Caco-2 (cell line): Measurements from ENCODE around the gene KLC1. TPM values are rescaled to one million over a fixed set of nuclear protein-coding genes. Genes with fewer than 3 reads are reported as not detected.

Experiments used
- BruUV-seq: library from RNA; stranded (reverse); fragments of 400-500 nt; replicated peaks from 2 replicates; lab custom pipeline; 2021; lab: Mats Ljungman, UMichigan
- CTCF ChIA-PET: fragments of 300-600 bp; sonication (Branson Sonifier 250); formaldehyde crosslinking; loops from one replicate; lab custom pipeline; 2022; ENCODE audit warnings: antibody characterized with exemption; lab: Charles Lee
- POLR2A ChIA-PET: fragments of 300-600 bp; sonication (Branson Sonifier 250); formaldehyde crosslinking; loops from one replicate; lab custom pipeline; 2022; ENCODE audit warnings: antibody characterized with exemption; lab: Charles Lee
- DNase-seq, 2 experiments: peaks; one replicate each; pipeline versions ENCODE4 v3.0.0 to v3.0.0-alpha.2; 2020 to 2022
- H3K27me3 ChIP-seq: replicated peaks from 2 replicates; pipeline ENCODE4 v1.6.0; 2011; ENCODE audit warnings: low read length; ENCODE audit not compliant: control insufficient read depth, insufficient read depth
- H3K36me3 ChIP-seq: 2 replicates; pipeline ENCODE4 v1.5.1; 2011; ENCODE audit warnings: low read length; ENCODE audit not compliant: control insufficient read depth, insufficient read depth
- H3K4me1 ChIP-seq: fragments of 250-450 bp; sonication (Bioruptor Pico); 2 replicates; pipeline ENCODE4 v1.5.1; 2020; ENCODE audit warnings: mild to moderate bottlenecking
- H3K4me3 ChIP-seq: 2 replicates; pipeline ENCODE4 v1.5.1; 2011; ENCODE audit warnings: low read depth, mild to moderate bottlenecking, control low read depth, low read length
- H3K9me3 ChIP-seq: fragments of 250-450 bp; sonication (Bioruptor Pico); 2 replicates; pipeline ENCODE4 v1.5.1; 2020; ENCODE audit warnings: mild to moderate bottlenecking, moderate library complexity
- H3K27ac Mint-ChIP-seq: one replicate; pipeline ENCODE4 v1.8.0; 2022; ENCODE audit warnings: mixed read lengths; ENCODE audit not compliant: unreplicated experiment
- H3K27me3 Mint-ChIP-seq: one replicate; pipeline ENCODE4 v1.8.0; 2022; ENCODE audit warnings: mixed read lengths; ENCODE audit not compliant: insufficient read depth, unreplicated experiment
- H3K36me3 Mint-ChIP-seq: one replicate; pipeline ENCODE4 v1.8.0; 2022; ENCODE audit warnings: mild to moderate bottlenecking, mixed read lengths; ENCODE audit not compliant: insufficient read depth, unreplicated experiment
- H3K4me1 Mint-ChIP-seq: one replicate; pipeline ENCODE4 v1.8.0; 2022; ENCODE audit warnings: low read depth, mixed read lengths; ENCODE audit not compliant: unreplicated experiment
- H3K4me3 Mint-ChIP-seq: one replicate; pipeline ENCODE4 v1.8.0; 2022; ENCODE audit warnings: mild to moderate bottlenecking, moderate library complexity, mixed read lengths; ENCODE audit not compliant: unreplicated experiment
- H3K9me3 Mint-ChIP-seq: one replicate; pipeline ENCODE4 v1.8.0; 2022; ENCODE audit warnings: mixed read lengths; ENCODE audit not compliant: unreplicated experiment
- intact Hi-C: fragments of 100-400 bp; cut with micrococcal nuclease; formaldehyde crosslinking; loops from one replicate; pipeline ENCODE4 v1.10.0; 2022; ENCODE audit not compliant: unreplicated experiment
- total RNA-seq: library from RNA; stranded (reverse); gene quantifications from 2 replicates; pipeline ENCODE4 v1.2.3, GENCODE V29; 2022
- TF ChIP-seq, protein P1 (sequence below), 2 experiments: fragments of 200-600 bp in 1 of 2; IDR thresholded peaks; 1 replicate in 1 of 2; 2 replicates in 1 of 2; pipeline versions ENCODE4 v1.5.1 to v1.8.0; 2011 to 2022; ENCODE audit warnings: antibody characterized with exemption in 1 of 2, control low read depth in 1 of 2, inconsistent platforms in 1 of 2, low read depth in 1 of 2, low read length in 1 of 2, mild to moderate bottlenecking in 1 of 2, moderate library complexity in 1 of 2; ENCODE audit not compliant: insufficient read depth in 1 of 2, severe bottlenecking in 1 of 2, unreplicated experiment in 1 of 2

Gene KLC1
- total RNA-seq, 1 experiment from 2014 or later, result 110 TPM

DNA sequence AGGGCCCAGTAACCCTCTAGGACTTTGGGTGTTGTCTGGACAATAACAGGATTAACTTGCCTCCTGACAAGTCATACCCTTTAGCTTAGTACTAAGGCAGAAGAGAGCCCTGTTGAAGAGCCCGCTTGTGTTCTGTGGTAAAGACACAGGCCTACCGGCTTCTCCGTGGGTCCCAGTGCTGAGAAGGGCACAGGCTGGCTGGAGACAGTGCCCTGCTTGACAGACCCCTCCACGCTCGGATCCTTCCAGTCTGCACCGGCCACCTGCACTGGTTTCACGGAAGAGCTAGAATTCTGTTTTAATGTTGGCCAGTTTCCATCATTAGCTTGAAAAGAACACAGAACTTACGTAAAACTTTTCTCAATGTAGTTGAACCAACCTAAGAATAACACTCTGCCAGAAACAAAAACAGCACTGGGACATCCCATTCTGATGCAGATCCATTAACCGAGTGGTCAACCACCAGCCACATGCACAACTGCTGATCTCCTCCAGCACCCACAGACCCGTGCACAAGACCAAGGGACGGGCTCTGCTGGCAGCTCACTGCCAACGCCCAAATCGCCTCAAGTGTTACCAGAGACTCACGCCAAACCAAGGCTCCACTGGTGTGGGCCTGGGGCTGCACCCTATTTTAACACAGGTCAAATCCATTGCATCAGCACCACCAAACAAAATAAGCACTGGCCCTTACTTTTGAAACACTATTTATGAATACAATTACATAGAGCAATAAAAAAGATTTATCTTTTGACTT is 113.7 kb downstream of the KLC1 start:
- no peak for DNase-seq
- Histone ChIP-seq H3K4me3 (no peak overlapping the region), H3K27me3 (no peaks in the 10 kb centered on the region), H3K36me3 (peaks cover 2% of the 10 kb centered on the region; the same call in 1 of the 2 replicates), H3K4me1 (no peaks in the 10 kb centered on the region), H3K9me3 (no peaks in the 10 kb centered on the region)
- POLR2A ChIA-PET, result no interaction called here
- no TSS peak for BruUV-seq
- H3K9me3 Mint-ChIP-seq, result no peaks in the 10 kb centered on the region
- H3K27me3 Mint-ChIP-seq, result no peaks in the 10 kb centered on the region
- TF ChIP-seq, protein P1, sequence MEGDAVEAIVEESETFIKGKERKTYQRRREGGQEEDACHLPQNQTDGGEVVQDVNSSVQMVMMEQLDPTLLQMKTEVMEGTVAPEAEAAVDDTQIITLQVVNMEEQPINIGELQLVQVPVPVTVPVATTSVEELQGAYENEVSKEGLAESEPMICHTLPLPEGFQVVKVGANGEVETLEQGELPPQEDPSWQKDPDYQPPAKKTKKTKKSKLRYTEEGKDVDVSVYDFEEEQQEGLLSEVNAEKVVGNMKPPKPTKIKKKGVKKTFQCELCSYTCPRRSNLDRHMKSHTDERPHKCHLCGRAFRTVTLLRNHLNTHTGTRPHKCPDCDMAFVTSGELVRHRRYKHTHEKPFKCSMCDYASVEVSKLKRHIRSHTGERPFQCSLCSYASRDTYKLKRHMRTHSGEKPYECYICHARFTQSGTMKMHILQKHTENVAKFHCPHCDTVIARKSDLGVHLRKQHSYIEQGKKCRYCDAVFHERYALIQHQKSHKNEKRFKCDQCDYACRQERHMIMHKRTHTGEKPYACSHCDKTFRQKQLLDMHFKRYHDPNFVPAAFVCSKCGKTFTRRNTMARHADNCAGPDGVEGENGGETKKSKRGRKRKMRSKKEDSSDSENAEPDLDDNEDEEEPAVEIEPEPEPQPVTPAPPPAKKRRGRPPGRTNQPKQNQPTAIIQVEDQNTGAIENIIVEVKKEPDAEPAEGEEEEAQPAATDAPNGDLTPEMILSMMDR (IDR thresholded peaks at IDR 0.05; ENCODE audit: insufficient read depth in 1 of 2, low read depth in 1 of 2, low read length in 1 of 2, severe bottlenecking in 1 of 2, unreplicated experiment in 1 of 2), result no peak
- H3K27ac Mint-ChIP-seq, result no peak overlapping the region
- CTCF ChIA-PET, result no interaction called here
- no peaks in the 10 kb centered on the region for H3K4me1 Mint-ChIP-seq
- intact Hi-C loops, result no loop called here
- H3K4me3 Mint-ChIP-seq, result no peak overlapping the region
- no peaks in the 10 kb centered on the region for H3K36me3 Mint-ChIP-seq

DNA sequence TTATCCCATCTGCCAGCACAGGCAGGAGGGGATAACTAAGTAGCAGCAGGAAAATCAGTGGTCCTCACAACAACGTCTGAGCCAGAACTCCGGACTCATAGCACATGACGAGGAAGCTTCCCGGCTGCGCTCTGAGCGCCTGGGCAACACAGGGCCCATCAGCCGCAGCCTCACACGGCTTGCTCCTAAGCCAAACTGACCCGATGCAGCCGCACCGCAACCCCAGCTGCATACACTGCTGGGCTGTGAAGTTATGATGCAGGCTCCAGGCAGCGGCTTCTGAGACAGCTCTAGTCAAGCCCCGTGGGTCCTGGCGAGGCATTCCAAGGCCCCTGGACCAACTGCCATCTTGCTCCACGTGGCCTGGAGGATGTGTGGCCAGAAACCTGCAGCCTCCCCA is 114.7 kb downstream of the KLC1 start:
- Histone ChIP-seq H3K4me1 (no peaks in the 10 kb centered on the region), H3K27me3 (no peaks in the 10 kb centered on the region), H3K36me3 (peaks cover 2% of the 10 kb centered on the region; the same call in 1 of the 2 replicates), H3K4me3 (no peak overlapping the region), H3K9me3 (no peaks in the 10 kb centered on the region)
- TF ChIP-seq, protein P1 (IDR thresholded peaks at IDR 0.05; ENCODE audit: insufficient read depth in 1 of 2, low read depth in 1 of 2, low read length in 1 of 2, severe bottlenecking in 1 of 2, unreplicated experiment in 1 of 2), result no peak
- Mint-ChIP-seq H3K9me3 (no peaks in the 10 kb centered on the region), H3K4me1 (no peaks in the 10 kb centered on the region), H3K27ac (no peak overlapping the region), H3K27me3 (no peaks in the 10 kb centered on the region), H3K36me3 (no peaks in the 10 kb centered on the region), H3K4me3 (no peak overlapping the region)
- intact Hi-C loops, result no loop called here
- CTCF ChIA-PET, result no interaction called here
- DNase-seq, result no peak
- no TSS peak for BruUV-seq
- POLR2A ChIA-PET, result no interaction called here

DNA sequence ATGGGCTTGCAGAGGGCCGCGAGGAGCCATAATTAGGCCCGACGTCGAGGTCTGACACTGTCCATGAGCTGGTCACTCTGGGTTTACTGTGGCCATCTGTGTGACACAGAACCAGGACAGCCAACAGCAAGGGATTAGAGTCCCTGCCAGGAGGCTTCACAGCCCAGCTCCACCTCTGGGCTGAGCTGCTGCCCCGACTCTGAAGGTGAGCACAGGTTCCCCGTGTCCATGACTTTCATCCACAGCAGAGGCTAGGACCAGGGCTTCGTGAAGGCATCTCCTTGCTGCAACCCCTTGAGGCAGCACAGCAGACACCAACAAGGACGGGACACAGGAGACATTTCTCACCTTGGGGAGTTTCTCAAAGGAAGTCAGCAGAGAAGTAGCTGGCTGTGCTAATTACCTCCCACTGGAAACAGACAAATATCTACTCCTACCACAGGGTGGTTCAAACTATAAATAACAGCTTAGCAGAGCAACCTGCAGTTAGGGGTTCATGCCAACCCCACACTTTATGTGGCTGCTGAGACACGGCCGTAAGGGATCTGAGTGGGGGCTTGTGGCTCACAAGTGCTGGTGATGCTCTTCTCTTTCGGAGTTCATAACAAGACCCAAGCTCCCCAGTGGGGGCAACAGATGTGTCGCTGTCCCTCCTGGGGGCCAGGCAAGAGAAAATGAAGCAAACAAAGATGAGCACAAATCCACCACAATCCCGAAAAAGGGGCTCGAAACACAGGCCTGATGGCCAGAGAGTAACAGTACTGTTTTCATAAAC is 115.8 kb downstream of the KLC1 start:
- ChIA-PET CTCF (interaction anchor here (0.5 to 0.6 kb wide), 3 partner anchors 63 to 986 kb away, joined by 3 to 4 read pairs (median 3); partner anchors contain the start of gene ASPG), POLR2A (no interaction called here)
- Mint-ChIP-seq H3K27ac (no peak overlapping the region), H3K4me1 (no peaks in the 10 kb centered on the region), H3K36me3 (no peaks in the 10 kb centered on the region), H3K4me3 (no peak overlapping the region), H3K27me3 (no peaks in the 10 kb centered on the region), H3K9me3 (no peaks in the 10 kb centered on the region)
- no peaks in the 10 kb centered on the region for H3K36me3 ChIP-seq
- no peak for DNase-seq
- intact Hi-C loops, result no loop called here
- BruUV-seq, result no TSS peak
- no peaks in the 10 kb centered on the region for H3K4me1 ChIP-seq
- TF ChIP-seq, protein P1 (IDR thresholded peaks at IDR 0.05; ENCODE audit: insufficient read depth in 1 of 2, low read depth in 1 of 2, low read length in 1 of 2, severe bottlenecking in 1 of 2, unreplicated experiment in 1 of 2), result no peak
- H3K4me3 ChIP-seq, result no peak overlapping the region
- H3K9me3 ChIP-seq, result no peaks in the 10 kb centered on the region
- no peaks in the 10 kb centered on the region for H3K27me3 ChIP-seq
